ENCODE measurements around the gene PCDHA8. TPM values are rescaled to one million over a fixed set of nuclear protein-coding genes. Genes with fewer than 3 reads are reported as not detected.
"Not testable (repeated sequence)": the region's sequence is repeated elsewhere in the genome, so short reads cannot be mapped to it uniquely, and the experiment has no call there.

Gene PCDHA8
- total RNA-seq, 1 donor from 2014 or later, result not detected

GRCh38 chr5:140868721-140869554, 28.0 kb downstream of the PCDHA8 start, which contains the start of gene PCDHA11:
Gene PCDHA11, plus strand, starts transcription at chr5:140868957. Its CDS starts 147 bp downstream, at chr5:140869104.
- intact Hi-C loops (cut with micrococcal nuclease), result loop anchor here (10.0 kb wide), 1 partner anchor 496 kb away; the partner anchor contains the start of gene PCDHGA5

DNA sequence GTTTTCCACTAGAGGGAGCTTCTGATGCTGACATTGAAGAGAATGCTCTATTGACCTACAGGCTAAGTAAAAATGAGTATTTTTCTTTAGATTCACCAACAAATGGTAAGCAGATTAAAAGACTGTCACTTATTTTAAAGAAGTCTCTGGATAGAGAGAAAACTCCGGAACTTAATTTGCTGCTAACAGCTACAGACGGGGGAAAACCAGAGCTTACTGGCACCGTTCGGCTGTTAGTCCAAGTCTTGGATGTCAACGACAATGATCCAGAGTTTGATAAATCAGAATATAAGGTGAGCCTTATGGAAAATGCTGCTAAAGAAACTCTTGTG, 28.5 kb downstream of the PCDHA8 start:
- intact Hi-C loops (cut with micrococcal nuclease), result loop anchor here (10.0 kb wide), 1 partner anchor 495 kb away; the partner anchor contains the start of gene PCDHGA5

- intact Hi-C loops (cut with micrococcal nuclease), result no loop called here
These were observed 29.5 kb downstream of the PCDHA8 start for GRCh38 chr5:140870221-140871201.

GRCh38 chr5:140875085-140876065, 34.4 kb downstream of the PCDHA8 start, which contains the start of gene PCDHA12:
Gene PCDHA12, plus strand, starts transcription at chr5:140875308. Its CDS starts 165 bp downstream, at chr5:140875473.
- intact Hi-C loops (cut with micrococcal nuclease), result no loop called here

DNA sequence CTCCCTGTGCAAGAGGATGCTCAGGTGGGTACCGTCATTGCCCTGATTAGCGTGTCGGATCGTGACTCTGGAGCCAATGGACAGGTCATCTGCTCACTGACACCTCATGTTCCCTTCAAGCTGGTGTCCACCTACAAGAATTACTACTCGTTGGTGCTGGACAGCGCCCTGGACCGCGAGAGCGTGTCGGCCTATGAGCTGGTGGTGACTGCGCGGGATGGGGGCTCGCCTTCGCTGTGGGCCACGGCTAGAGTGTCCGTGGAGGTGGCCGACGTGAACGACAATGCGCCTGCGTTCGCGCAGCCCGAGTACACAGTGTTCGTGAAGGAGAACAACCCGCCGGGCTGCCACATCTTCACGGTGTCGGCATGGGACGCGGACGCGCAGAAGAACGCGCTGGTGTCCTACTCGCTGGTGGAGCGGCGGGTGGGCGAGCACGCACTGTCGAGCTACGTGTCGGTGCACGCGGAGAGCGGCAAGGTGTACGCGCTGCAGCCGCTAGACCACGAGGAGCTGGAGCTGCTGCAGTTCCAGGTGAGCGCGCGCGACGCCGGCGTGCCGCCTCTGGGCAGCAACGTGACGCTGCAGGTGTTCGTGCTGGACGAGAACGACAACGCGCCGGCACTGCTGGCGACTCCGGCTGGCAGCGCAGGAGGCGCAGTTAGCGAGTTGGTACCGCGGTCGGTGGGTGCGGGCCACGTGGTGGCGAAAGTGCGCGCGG, 35.7 kb downstream of the PCDHA8 start:
- intact Hi-C loops (cut with micrococcal nuclease), result not testable (repeated sequence)

- intact Hi-C loops (cut with micrococcal nuclease), result no loop called here
These were observed 36.2 kb downstream of the PCDHA8 start for GRCh38 chr5:140877262-140877581.

GRCh38 chr5:140881889-140882590, 41.1 kb downstream of the PCDHA8 start, which contains the start of gene PCDHA13:
Gene PCDHA13, plus strand, starts transcription at chr5:140882124. Its CDS starts 145 bp downstream, at chr5:140882269.
- intact Hi-C loops (cut with micrococcal nuclease), result loop anchor here (5.0 to 10.0 kb wide), 2 partner anchors 90 to 273 kb away; partner anchors contain the start of genes PCDHA2 and PCDHB6

- intact Hi-C loops (cut with micrococcal nuclease), result loop anchor here (5.0 to 10.0 kb wide), 2 partner anchors 90 to 272 kb away; partner anchors contain the start of genes PCDHA2 and PCDHB6
These were observed 41.6 kb downstream of the PCDHA8 start for GRCh38 chr5:140882591-140882899.

DNA sequence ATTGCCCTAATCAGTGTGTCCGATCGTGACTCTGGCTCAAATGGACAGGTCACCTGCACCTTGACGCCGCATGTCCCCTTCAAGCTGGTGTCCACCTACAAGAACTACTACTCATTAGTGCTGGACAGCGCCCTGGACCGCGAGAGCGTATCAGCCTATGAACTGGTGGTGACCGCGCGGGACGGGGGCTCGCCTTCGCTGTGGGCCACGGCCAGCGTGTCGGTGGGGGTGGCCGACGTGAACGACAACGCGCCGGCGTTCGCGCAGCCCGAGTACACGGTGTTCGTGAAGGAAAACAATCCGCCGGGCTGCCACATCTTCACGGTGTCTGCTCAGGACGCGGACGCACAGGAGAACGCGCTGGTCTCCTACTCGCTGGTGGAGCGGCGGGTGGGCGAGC, 42.4 kb downstream of the PCDHA8 start:
- intact Hi-C loops (cut with micrococcal nuclease), result loop anchor here (5.0 to 10.0 kb wide), 2 partner anchors 91 to 271 kb away; partner anchors contain the start of genes PCDHA2 and PCDHB6

GRCh38 chr5:140883927-140884697, 43.1 kb downstream of the PCDHA8 start:
- intact Hi-C loops (cut with micrococcal nuclease), result loop anchor here (5.0 to 10.0 kb wide), 2 partner anchors 92 to 271 kb away; partner anchors contain the start of genes PCDHA2 and PCDHB6

Other genes starting within 250 kb of the PCDHA8 start
- gene CD14, start 208.0 kb upstream of the PCDHA8 start, total RNA-seq, result 0.51 and 0.56 TPM in 2 replicates
- 25.6 and 28.6 TPM in 2 replicates for gene TMCO6, start 201.7 kb upstream of the PCDHA8 start, total RNA-seq
- gene NDUFA2, start 193.6 kb upstream of the PCDHA8 start, total RNA-seq, result 67.9 and 72.9 TPM in 2 replicates
- gene IK, start 193.4 kb upstream of the PCDHA8 start, total RNA-seq, result 117 and 120 TPM in 2 replicates
- 33.0 and 35.7 TPM in 2 replicates for gene WDR55, start 176.3 kb upstream of the PCDHA8 start, total RNA-seq
- gene DND1, start 167.6 kb upstream of the PCDHA8 start, total RNA-seq, result 3.9 and 4.5 TPM in 2 replicates
- 92.9 and 96.9 TPM in 2 replicates for gene HARS1, start 149.8 kb upstream of the PCDHA8 start, total RNA-seq
- 32.0 and 34.6 TPM in 2 replicates for gene HARS2, start 149.7 kb upstream of the PCDHA8 start, total RNA-seq
- 62.0 and 63.3 TPM in 2 replicates for gene ZMAT2, start 140.7 kb upstream of the PCDHA8 start, total RNA-seq
- not detected in 2 replicates for gene PCDHA1, start 55.0 kb upstream of the PCDHA8 start, total RNA-seq
- not detected in 2 replicates for gene PCDHA2, start 46.3 kb upstream of the PCDHA8 start, total RNA-seq
- not detected in 2 replicates for gene PCDHA3, start 40.1 kb upstream of the PCDHA8 start, total RNA-seq
- gene PCDHA4, start 34.1 kb upstream of the PCDHA8 start, total RNA-seq, result not detected in 2 replicates
- not detected in 2 replicates for gene PCDHA5, start 19.6 kb upstream of the PCDHA8 start, total RNA-seq
- not detected in 2 replicates for gene PCDHA6, start 13.2 kb upstream of the PCDHA8 start, total RNA-seq
- gene PCDHA7, start 6.9 kb upstream of the PCDHA8 start, total RNA-seq, result not detected in 2 replicates
- gene PCDHA9, start 7.2 kb downstream of the PCDHA8 start, total RNA-seq, result not detected in 2 replicates
- gene PCDHA10, start 14.7 kb downstream of the PCDHA8 start, total RNA-seq, result not detected in 2 replicates
- gene PCDHA11, start 27.8 kb downstream of the PCDHA8 start, total RNA-seq, result not detected in 2 replicates
- gene PCDHA12, start 34.1 kb downstream of the PCDHA8 start, total RNA-seq, result not detected in 2 replicates
- gene PCDHA13, start 40.9 kb downstream of the PCDHA8 start, total RNA-seq, result not detected in 2 replicates
- not detected in 2 replicates for gene PCDHAC1, start 85.1 kb downstream of the PCDHA8 start, total RNA-seq
- gene PCDHAC2, start 125.3 kb downstream of the PCDHA8 start, total RNA-seq, result not detected in 2 replicates
- not detected in 2 replicates for gene PCDHB1, start 210.2 kb downstream of the PCDHA8 start, total RNA-seq